Thyroid gland (tissue), 4 donors: ENCODE results near the gene ZIC4. TPM values are rescaled to one million over a fixed set of nuclear protein-coding genes. Genes with fewer than 3 reads are reported as not detected.
A peak's percentile ranks its signal among the peaks of the same experiment; 100 is the strongest.

Experiments used
- DNase-seq, 2 donors: peaks; one replicate each; pipeline ENCODE4 v3.0.0-alpha.2; 2019
- H3K27ac ChIP-seq, 3 donors: fragments of 200-600 bp; sonication (generic); 1 replicate in 2 of 3; 2 replicates in 1 of 3; pipeline ENCODE4 v1.5.1; 2016 to 2019; ENCODE audit warnings: mild to moderate bottlenecking in 1 of 3, moderate library complexity in 1 of 3
- H3K27me3 ChIP-seq: fragments of 200-600 bp; sonication (generic); one replicate; pipeline ENCODE4 v1.5.1; 2019
- H3K36me3 ChIP-seq, 2 donors: fragments of 200-600 bp; sonication (generic); one replicate each; pipeline ENCODE4 v1.5.1; 2016 to 2019
- H3K4me1 ChIP-seq, 2 donors: fragments of 200-600 bp; sonication (generic); one replicate each; pipeline ENCODE4 v1.5.1; 2017 to 2019
- H3K4me3 ChIP-seq, 3 donors: fragments of 200-600 bp; sonication (generic); replicated peaks in 1 of 3; 1 replicate in 2 of 3; 2 replicates in 1 of 3; pipeline ENCODE4 v1.5.1; 2016; ENCODE audit warnings: mild to moderate bottlenecking in 1 of 3
- H3K9me3 ChIP-seq: fragments of 200-600 bp; sonication (generic); one replicate; pipeline ENCODE4 v1.5.1; 2017
- POLR2A ChIP-seq, 2 donors: fragments of 450-650 bp; IDR thresholded peaks; one replicate each; pipeline ENCODE4 v1.6.1; 2017; ENCODE audit warnings: antibody characterized with exemption in 2 of 2, mild to moderate bottlenecking in 2 of 2, moderate library complexity in 1 of 2
- WGBS, 2 donors: methylation state at CpG; one replicate each; pipeline ENCODE4 v1.1.5; 2017; 5-methylcytosine and 5-hydroxymethylcytosine counted together
- intact Hi-C: fragments of 100-400 bp; cut with DNase I; formaldehyde crosslinking; loops from one replicate; pipeline ENCODE4 v1.15.1; 2023
- total RNA-seq, 4 donors: library from RNA; depleted of rRNA; stranded (reverse); fragments of >200 nt; gene quantifications; one replicate each; pipeline ENCODE4 v1.2.3, GENCODE V29; 2016
- TF ChIP-seq, protein P1 (sequence below), 6 experiments: fragments of 200-600 bp in 3 of 6; fragments of 450-650 bp in 3 of 6; sonication (generic) in 3 of 6; IDR thresholded peaks; one replicate each; pipeline ENCODE4 v1.5.1; 2016 to 2019; ENCODE audit warnings: antibody characterized with exemption in 6 of 6, mild to moderate bottlenecking in 2 of 6, inconsistent platforms in 1 of 6, moderate library complexity in 1 of 6

Gene ZIC4
- total RNA-seq, 4 donors from 2014 or later, result not detected

GRCh38 chr3:147421184-147421912 lies 15.0 kb upstream of the ZIC4 start:
- H3K4me3 ChIP-seq, result no peak overlapping the region
- 9 to 12% methylated on average over 22 to 25 of the region's 53 CpGs for WGBS, 2 donors

DNA sequence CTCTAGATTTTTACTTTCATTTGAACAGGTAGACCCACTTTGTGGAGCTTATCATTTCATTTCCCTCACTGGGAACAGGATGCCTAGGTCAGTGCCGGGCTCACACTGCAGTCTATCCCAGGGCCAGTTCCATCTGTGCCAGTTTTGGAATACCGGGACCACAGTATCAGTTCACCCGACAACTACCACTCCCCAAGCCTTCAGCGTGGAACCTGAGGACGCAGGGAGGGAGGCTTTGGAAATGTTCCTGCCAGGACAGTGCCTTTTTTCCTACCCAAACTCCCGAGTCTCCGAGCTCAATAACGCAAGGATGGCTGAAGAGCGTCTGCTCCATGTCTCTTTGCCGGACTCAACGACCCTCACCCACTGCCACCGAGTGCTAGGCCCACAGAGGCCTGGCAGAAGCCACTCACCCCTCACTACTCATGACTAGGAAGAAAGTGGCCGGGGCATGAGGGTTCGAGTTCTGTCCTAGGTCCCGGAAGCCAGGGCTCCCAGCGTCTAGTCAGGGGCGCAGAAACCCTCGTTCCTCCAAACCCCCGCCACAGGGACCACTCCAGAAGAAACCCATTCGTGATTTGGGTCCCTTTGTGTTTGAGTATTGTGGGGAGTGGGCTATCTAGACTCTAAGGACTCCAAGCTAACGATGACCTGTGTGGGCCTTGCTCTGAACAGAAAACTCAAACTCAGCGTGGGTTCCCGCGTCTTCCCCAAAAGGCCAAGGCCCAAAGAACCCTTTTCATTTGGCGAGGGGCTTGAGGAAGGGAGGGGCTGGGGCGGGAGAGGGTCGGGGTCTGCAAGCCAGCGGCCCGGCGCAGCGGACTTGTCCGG lies 14.2 kb upstream of the ZIC4 start:
- Histone ChIP-seq H3K27me3 (peaks cover 75% of the 10 kb centered on the region), H3K27ac (no peak overlapping the region), H3K4me1 (peaks cover 10 to 12% of the 10 kb centered on the region in 2 donors), H3K9me3 (no peaks in the 10 kb centered on the region), H3K36me3 (no peaks in the 10 kb centered on the region), H3K4me3 (no peak overlapping the region)
- WGBS, 2 donors, result 10 to 14% methylated on average over 18 to 27 of the region's 32 CpGs
- TF ChIP-seq, protein P1, sequence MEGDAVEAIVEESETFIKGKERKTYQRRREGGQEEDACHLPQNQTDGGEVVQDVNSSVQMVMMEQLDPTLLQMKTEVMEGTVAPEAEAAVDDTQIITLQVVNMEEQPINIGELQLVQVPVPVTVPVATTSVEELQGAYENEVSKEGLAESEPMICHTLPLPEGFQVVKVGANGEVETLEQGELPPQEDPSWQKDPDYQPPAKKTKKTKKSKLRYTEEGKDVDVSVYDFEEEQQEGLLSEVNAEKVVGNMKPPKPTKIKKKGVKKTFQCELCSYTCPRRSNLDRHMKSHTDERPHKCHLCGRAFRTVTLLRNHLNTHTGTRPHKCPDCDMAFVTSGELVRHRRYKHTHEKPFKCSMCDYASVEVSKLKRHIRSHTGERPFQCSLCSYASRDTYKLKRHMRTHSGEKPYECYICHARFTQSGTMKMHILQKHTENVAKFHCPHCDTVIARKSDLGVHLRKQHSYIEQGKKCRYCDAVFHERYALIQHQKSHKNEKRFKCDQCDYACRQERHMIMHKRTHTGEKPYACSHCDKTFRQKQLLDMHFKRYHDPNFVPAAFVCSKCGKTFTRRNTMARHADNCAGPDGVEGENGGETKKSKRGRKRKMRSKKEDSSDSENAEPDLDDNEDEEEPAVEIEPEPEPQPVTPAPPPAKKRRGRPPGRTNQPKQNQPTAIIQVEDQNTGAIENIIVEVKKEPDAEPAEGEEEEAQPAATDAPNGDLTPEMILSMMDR (IDR thresholded peaks at IDR 0.05), result no peak
- no peak for TF ChIP-seq POLR2A (IDR thresholded peaks at IDR 0.05)
- DNase-seq, result no peak
- intact Hi-C loops, result no loop called here

More at GRCh38 chr3:147421184-147421912, 15.0 kb upstream of the ZIC4 start:
- no peak overlapping the region for H3K27ac ChIP-seq
- peaks cover 73% of the 10 kb centered on the region for H3K27me3 ChIP-seq
- H3K9me3 ChIP-seq, result no peaks in the 10 kb centered on the region
- H3K4me1 ChIP-seq, result peaks cover 10 to 12% of the 10 kb centered on the region in 2 donors
- intact Hi-C loops, result no loop called here
- no peak for TF ChIP-seq POLR2A (IDR thresholded peaks at IDR 0.05)
- TF ChIP-seq, protein P1 (IDR thresholded peaks at IDR 0.05), result no peak
- no peaks in the 10 kb centered on the region for H3K36me3 ChIP-seq
- no peak for DNase-seq

- peaks cover 74% of the 10 kb centered on the region for H3K27me3 ChIP-seq
- H3K9me3 ChIP-seq, result no peaks in the 10 kb centered on the region
- H3K27ac ChIP-seq, result no peak overlapping the region
- H3K4me1 ChIP-seq, result peaks cover 10 to 12% of the 10 kb centered on the region in 2 donors
- no peak for DNase-seq
- 21 to 24% methylated on average over 10 of the region's 10 CpGs for WGBS, 2 donors
- no peaks in the 10 kb centered on the region for H3K36me3 ChIP-seq
- no peak overlapping the region for H3K4me3 ChIP-seq
- no peak for TF ChIP-seq POLR2A (IDR thresholded peaks at IDR 0.05)
- TF ChIP-seq, protein P1 (IDR thresholded peaks at IDR 0.05), result no peak
- intact Hi-C loops, result no loop called here
Measured at GRCh38 chr3:147419781-147420224, 13.5 kb upstream of the ZIC4 start.

- Histone ChIP-seq H3K9me3 (no peaks in the 10 kb centered on the region), H3K4me1 (peaks cover 10 to 12% of the 10 kb centered on the region in 2 donors), H3K4me3 (peak overlapping the region in 1 of 3 donors; percentile 19), H3K27me3 (peaks cover 74% of the 10 kb centered on the region), H3K27ac (no peak overlapping the region), H3K36me3 (no peaks in the 10 kb centered on the region)
- 5 to 7% methylated on average over 36 to 45 of the region's 54 CpGs for WGBS, 2 donors
- DNase-seq, result peak in 1 of 2 donors; percentile 19
- TF ChIP-seq, protein P1 (IDR thresholded peaks at IDR 0.05), result no peak
- TF ChIP-seq POLR2A (IDR thresholded peaks at IDR 0.05), result no peak
- intact Hi-C loops, result no loop called here
Measured at GRCh38 chr3:147418808-147419701, 12.7 kb upstream of the ZIC4 start.
